ENCODE measurements around the gene STOML1.

The STOML1 gene

GRCh38 chr15:73987250-73987649, 4.8 kb downstream of the STOML1 start:
- no peak overlapping the region for H3K27ac ChIP-seq (ENCODE audit: insufficient read depth in 1 of 2, low read depth in 1 of 2, low read length in 2 of 2, poor library complexity in 1 of 2, severe bottlenecking in 2 of 2)
- CTCF ChIA-PET, result interaction anchor here (0.7 to 11.1 kb wide), 4 partner anchors 9 to 62 kb away, joined by 3 to 96 read pairs (median 4); no protein-coding TSS in a partner anchor
- WGBS (ENCODE audit: insufficient coverage), result 96% methylated on average over 3 of the region's 4 CpGs
- H3K4me3 ChIP-seq (ENCODE audit: control insufficient read depth in 1 of 7, extremely low read depth in 1 of 7, insufficient read depth in 4 of 7, low read depth in 2 of 7, low read length in 6 of 7), result no peak overlapping the region
- H3K36me3 ChIP-seq (ENCODE audit: control insufficient read depth in 4 of 4, insufficient read depth in 4 of 4, low read length in 3 of 4), result peaks cover 0 to 3% (median 0%) of the 10 kb centered on the region in 4 experiments
- POLR2A ChIA-PET, result no interaction called here
- peaks cover 12 to 80% (median 71%) of the 10 kb centered on the region in 4 experiments for H3K4me1 ChIP-seq (ENCODE audit: control extremely low read depth in 1 of 4, control insufficient read depth in 4 of 4, insufficient read depth in 4 of 4, low read length in 3 of 4)
- H3K9me3 ChIP-seq (ENCODE audit: control extremely low read depth in 1 of 5, control insufficient read depth in 4 of 5, insufficient read depth in 2 of 5, low read depth in 1 of 5, low read length in 4 of 5), result no peaks in the 10 kb centered on the region
- DNase-seq, result no peak
- H3K27me3 ChIP-seq (replicated peaks in 2 of 5; ENCODE audit: control insufficient read depth in 4 of 5, insufficient read depth in 5 of 5, low read length in 4 of 5), result no peaks in the 10 kb centered on the region

- Histone ChIP-seq H3K4me1 (ENCODE audit: control extremely low read depth in 1 of 4, control insufficient read depth in 4 of 4, insufficient read depth in 4 of 4, low read length in 3 of 4) (peaks cover 15 to 84% (median 73%) of the 10 kb centered on the region in 4 experiments), H3K27ac (ENCODE audit: insufficient read depth in 1 of 2, low read depth in 1 of 2, low read length in 2 of 2, poor library complexity in 1 of 2, severe bottlenecking in 2 of 2) (no peak overlapping the region), H3K4me3 (ENCODE audit: control insufficient read depth in 1 of 7, extremely low read depth in 1 of 7, insufficient read depth in 4 of 7, low read depth in 2 of 7, low read length in 6 of 7) (no peak overlapping the region), H3K9me3 (ENCODE audit: control extremely low read depth in 1 of 5, control insufficient read depth in 4 of 5, insufficient read depth in 2 of 5, low read depth in 1 of 5, low read length in 4 of 5) (no peaks in the 10 kb centered on the region), H3K27me3 (replicated peaks in 2 of 5; ENCODE audit: control insufficient read depth in 4 of 5, insufficient read depth in 5 of 5, low read length in 4 of 5) (no peaks in the 10 kb centered on the region), H3K36me3 (ENCODE audit: control insufficient read depth in 4 of 4, insufficient read depth in 4 of 4, low read length in 3 of 4) (peaks cover 0 to 3% (median 0%) of the 10 kb centered on the region in 4 experiments)
- WGBS (ENCODE audit: insufficient coverage), result 100% methylated on average over 1 of the region's 1 CpG
- ChIA-PET CTCF (interaction anchor here (1.1 to 11.1 kb wide), 3 partner anchors 8 to 18 kb away, joined by 5 to 96 read pairs (median 12); partner anchors contain the start of gene PML), POLR2A (no interaction called here)
- DNase-seq, result no peak
Measured at GRCh38 chr15:73986776-73987056, 5.4 kb downstream of the STOML1 start.

GRCh38 chr15:73986055-73986775, 5.9 kb downstream of the STOML1 start:
- peaks cover 18 to 84% (median 73%) of the 10 kb centered on the region in 4 experiments for H3K4me1 ChIP-seq (ENCODE audit: control extremely low read depth in 1 of 4, control insufficient read depth in 4 of 4, insufficient read depth in 4 of 4, low read length in 3 of 4)
- no peak overlapping the region for H3K4me3 ChIP-seq (ENCODE audit: control insufficient read depth in 1 of 7, extremely low read depth in 1 of 7, insufficient read depth in 4 of 7, low read depth in 2 of 7, low read length in 6 of 7)
- CTCF ChIA-PET, result interaction anchor here (1.1 to 11.1 kb wide), 4 partner anchors 9 to 21 kb away, joined by 4 to 96 read pairs (median 8); partner anchors contain the start of gene PML
- H3K36me3 ChIP-seq (ENCODE audit: control insufficient read depth in 4 of 4, insufficient read depth in 4 of 4, low read length in 3 of 4), result peaks cover 0 to 3% (median 0%) of the 10 kb centered on the region in 4 experiments
- 66% methylated on average over 5 of the region's 7 CpGs for WGBS (ENCODE audit: insufficient coverage)
- no peak overlapping the region for H3K27ac ChIP-seq (ENCODE audit: insufficient read depth in 1 of 2, low read depth in 1 of 2, low read length in 2 of 2, poor library complexity in 1 of 2, severe bottlenecking in 2 of 2)
- H3K27me3 ChIP-seq (replicated peaks in 2 of 5; ENCODE audit: control insufficient read depth in 4 of 5, insufficient read depth in 5 of 5, low read length in 4 of 5), result no peaks in the 10 kb centered on the region
- POLR2A ChIA-PET, result no interaction called here
- H3K9me3 ChIP-seq (ENCODE audit: control extremely low read depth in 1 of 5, control insufficient read depth in 4 of 5, insufficient read depth in 2 of 5, low read depth in 1 of 5, low read length in 4 of 5), result no peaks in the 10 kb centered on the region
- DNase-seq, result no peak

- H3K9me3 ChIP-seq (ENCODE audit: control extremely low read depth in 1 of 5, control insufficient read depth in 4 of 5, insufficient read depth in 2 of 5, low read depth in 1 of 5, low read length in 4 of 5), result no peaks in the 10 kb centered on the region
- CTCF ChIA-PET, result interaction anchor here (0.6 to 11.1 kb wide), 7 partner anchors 10 to 34 kb away, joined by 3 to 96 read pairs (median 3); partner anchors contain the start of gene PML
- peaks cover 23 to 85% (median 79%) of the 10 kb centered on the region in 4 experiments for H3K4me1 ChIP-seq (ENCODE audit: control extremely low read depth in 1 of 4, control insufficient read depth in 4 of 4, insufficient read depth in 4 of 4, low read length in 3 of 4)
- POLR2A ChIA-PET, result interaction anchor here (0.6 kb wide), 1 partner anchor 9 kb away, joined by 3 read pairs; the partner anchor contains the start of gene PML
- 68% methylated on average over 10 of the region's 13 CpGs for WGBS (ENCODE audit: insufficient coverage)
- peaks cover 0 to 3% (median 0%) of the 10 kb centered on the region in 4 experiments for H3K36me3 ChIP-seq (ENCODE audit: control insufficient read depth in 4 of 4, insufficient read depth in 4 of 4, low read length in 3 of 4)
- H3K4me3 ChIP-seq (ENCODE audit: control insufficient read depth in 1 of 7, extremely low read depth in 1 of 7, insufficient read depth in 4 of 7, low read depth in 2 of 7, low read length in 6 of 7), result peak overlapping the region in 2 of 7 experiments; percentile 8 to 38
- H3K27ac ChIP-seq (ENCODE audit: insufficient read depth in 1 of 2, low read depth in 1 of 2, low read length in 2 of 2, poor library complexity in 1 of 2, severe bottlenecking in 2 of 2), result no peak overlapping the region
- DNase-seq, result peak in 1 of 3 donors; percentile 45
- H3K27me3 ChIP-seq (replicated peaks in 2 of 5; ENCODE audit: control insufficient read depth in 4 of 5, insufficient read depth in 5 of 5, low read length in 4 of 5), result no peaks in the 10 kb centered on the region
Measured at GRCh38 chr15:73985101-73985873, 6.8 kb downstream of the STOML1 start.

GRCh38 chr15:73984208-73984979, 7.7 kb downstream of the STOML1 start:
- Histone ChIP-seq H3K4me1 (ENCODE audit: control extremely low read depth in 1 of 4, control insufficient read depth in 4 of 4, insufficient read depth in 4 of 4, low read length in 3 of 4) (peaks cover 23 to 90% (median 79%) of the 10 kb centered on the region in 4 experiments), H3K9me3 (ENCODE audit: control extremely low read depth in 1 of 5, control insufficient read depth in 4 of 5, insufficient read depth in 2 of 5, low read depth in 1 of 5, low read length in 4 of 5) (no peaks in the 10 kb centered on the region), H3K36me3 (ENCODE audit: control insufficient read depth in 4 of 4, insufficient read depth in 4 of 4, low read length in 3 of 4) (peaks cover 0 to 1% (median 0%) of the 10 kb centered on the region in 4 experiments), H3K27me3 (replicated peaks in 2 of 5; ENCODE audit: control insufficient read depth in 4 of 5, insufficient read depth in 5 of 5, low read length in 4 of 5) (no peaks in the 10 kb centered on the region), H3K27ac (ENCODE audit: insufficient read depth in 1 of 2, low read depth in 1 of 2, low read length in 2 of 2, poor library complexity in 1 of 2, severe bottlenecking in 2 of 2) (peak overlapping the region in 1 of 2 experiments; percentile 57), H3K4me3 (ENCODE audit: control insufficient read depth in 1 of 7, extremely low read depth in 1 of 7, insufficient read depth in 4 of 7, low read depth in 2 of 7, low read length in 6 of 7) (peak overlapping the region in 2 of 7 experiments; percentile 11 to 38)
- DNase-seq, result no peak
- POLR2A ChIA-PET, result interaction anchor here (0.6 kb wide), 1 partner anchor 10 kb away, joined by 3 read pairs; the partner anchor contains the start of gene PML
- WGBS (ENCODE audit: insufficient coverage), result 64% methylated on average over 13 of the region's 13 CpGs
- CTCF ChIA-PET, result interaction anchor here (0.6 to 11.1 kb wide), 4 partner anchors 11 to 26 kb away, joined by 3 to 96 read pairs (median 8); partner anchors contain the start of gene PML

GRCh38 chr15:73983773-73984172, 8.3 kb downstream of the STOML1 start:
- Histone ChIP-seq H3K27ac (ENCODE audit: insufficient read depth in 1 of 2, low read depth in 1 of 2, low read length in 2 of 2, poor library complexity in 1 of 2, severe bottlenecking in 2 of 2) (peak overlapping the region in 1 of 2 experiments; percentile 57), H3K4me3 (ENCODE audit: control insufficient read depth in 1 of 7, extremely low read depth in 1 of 7, insufficient read depth in 4 of 7, low read depth in 2 of 7, low read length in 6 of 7) (no peak overlapping the region), H3K9me3 (ENCODE audit: control extremely low read depth in 1 of 5, control insufficient read depth in 4 of 5, insufficient read depth in 2 of 5, low read depth in 1 of 5, low read length in 4 of 5) (no peaks in the 10 kb centered on the region), H3K4me1 (ENCODE audit: control extremely low read depth in 1 of 4, control insufficient read depth in 4 of 4, insufficient read depth in 4 of 4, low read length in 3 of 4) (peaks cover 23 to 89% (median 77%) of the 10 kb centered on the region in 4 experiments), H3K36me3 (ENCODE audit: control insufficient read depth in 4 of 4, insufficient read depth in 4 of 4, low read length in 3 of 4) (no peaks in the 10 kb centered on the region), H3K27me3 (replicated peaks in 2 of 5; ENCODE audit: control insufficient read depth in 4 of 5, insufficient read depth in 5 of 5, low read length in 4 of 5) (no peaks in the 10 kb centered on the region)
- POLR2A ChIA-PET, result no interaction called here
- CTCF ChIA-PET, result interaction anchor here (1.0 to 3.7 kb wide), 4 partner anchors 9 to 65 kb away, joined by 3 to 25 read pairs (median 5); partner anchors contain the start of gene PML
- WGBS (ENCODE audit: insufficient coverage), result 100% methylated on average over 5 of the region's 9 CpGs
- DNase-seq, result no peak

Data from common myeloid progenitor, CD34-positive (primary cell).